Ishikawa (cell line): ENCODE data around the gene SLC37A1.

ENCODE experiments used
- CEBPB ChIP-seq: IDR thresholded peaks from 2 replicates; pipeline ENCODE4 v1.6.1; 2012
- CREB1 ChIP-seq: IDR thresholded peaks from 2 replicates; pipeline ENCODE4 v1.6.1; 2012; ENCODE audit warnings: low read depth
- EGR1 ChIP-seq: IDR thresholded peaks from 2 replicates; pipeline ENCODE4 v1.6.1; 2012
- EP300 ChIP-seq: IDR thresholded peaks from 2 replicates; pipeline ENCODE4 v1.6.1; 2012; ENCODE audit warnings: borderline replicate concordance
- FOXM1 ChIP-seq: IDR thresholded peaks from 2 replicates; pipeline ENCODE4 v1.6.1; 2012; ENCODE audit warnings: low read depth, borderline replicate concordance
- NFIC ChIP-seq: IDR thresholded peaks from 2 replicates; pipeline ENCODE4 v1.6.1; 2012
- RAD21 ChIP-seq: IDR thresholded peaks from 2 replicates; pipeline ENCODE4 v1.6.1; 2012; ENCODE audit warnings: low read depth
- TAF1 ChIP-seq: IDR thresholded peaks from 2 replicates; pipeline ENCODE4 v1.6.1; 2012; ENCODE audit warnings: low read depth, mild to moderate bottlenecking
- TCF12 ChIP-seq: IDR thresholded peaks from 2 replicates; pipeline ENCODE4 v1.6.1; 2012; ENCODE audit warnings: low read depth
- TEAD4 ChIP-seq: IDR thresholded peaks from 2 replicates; pipeline ENCODE4 v1.6.1; 2012
- YY1 ChIP-seq: IDR thresholded peaks from 2 replicates; pipeline ENCODE4 v1.6.1; 2012; ENCODE audit warnings: low read depth
- ZBTB7A ChIP-seq: IDR thresholded peaks from 2 replicates; pipeline ENCODE4 v1.6.1; 2012; ENCODE audit warnings: low read depth
- TF ChIP-seq, protein P1 (sequence below): IDR thresholded peaks from 2 replicates; pipeline ENCODE4 v1.6.1; 2012
- TF ChIP-seq, protein P2 (sequence below): IDR thresholded peaks from 2 replicates; pipeline ENCODE4 v1.6.1; 2012
- TF ChIP-seq, protein P3 (sequence below): IDR thresholded peaks from 2 replicates; pipeline ENCODE4 v1.6.1; 2012; ENCODE audit warnings: low read depth, mild to moderate bottlenecking

The SLC37A1 gene

DNA sequence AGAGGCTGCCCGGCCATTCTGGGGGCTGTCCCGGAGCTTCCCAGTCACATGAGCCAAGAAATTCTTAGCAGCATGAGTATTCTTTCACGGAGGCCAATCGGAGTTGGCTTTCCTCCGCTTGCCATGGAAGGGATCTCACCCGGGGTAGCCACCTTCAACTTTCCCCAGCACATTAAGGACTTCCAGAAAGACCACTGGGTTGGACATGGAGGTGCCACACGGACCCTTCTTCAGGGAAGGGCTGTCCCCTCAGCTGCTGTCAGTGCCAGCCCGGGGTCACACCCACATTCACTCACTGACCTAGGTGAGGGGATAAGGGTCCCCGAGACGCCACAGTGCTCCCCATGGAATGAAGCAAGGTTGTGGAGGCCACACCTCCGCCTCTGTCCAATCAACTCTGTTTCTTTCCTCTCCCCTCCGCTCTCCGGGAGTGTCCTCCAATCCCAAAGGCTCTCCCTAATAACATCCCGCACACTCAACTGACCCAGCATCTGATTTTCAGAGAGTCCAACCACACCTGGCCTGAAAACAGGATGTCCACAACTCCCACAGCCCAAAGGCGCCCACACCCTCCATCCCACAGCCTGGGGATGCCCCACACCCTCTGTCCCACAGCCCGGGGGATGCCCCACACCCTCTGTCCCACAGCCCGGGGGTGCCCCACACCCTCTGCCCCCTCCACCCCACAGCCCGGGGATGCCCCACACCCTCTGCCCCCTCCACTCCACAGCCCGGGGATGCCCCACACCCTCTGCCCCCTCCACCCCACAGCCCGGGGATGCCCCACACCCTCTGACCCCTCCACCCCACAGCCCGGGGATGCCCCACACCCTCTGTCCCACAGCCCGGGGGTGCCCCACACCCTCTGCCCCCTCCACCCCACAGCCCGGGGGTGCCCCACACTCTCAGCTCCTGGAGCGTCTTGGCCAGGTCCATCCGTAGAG, 37.0 kb upstream of the SLC37A1 start:
- TF ChIP-seq CEBPB, result no peak
- no peak for TF ChIP-seq TAF1
- TF ChIP-seq, protein P1, sequence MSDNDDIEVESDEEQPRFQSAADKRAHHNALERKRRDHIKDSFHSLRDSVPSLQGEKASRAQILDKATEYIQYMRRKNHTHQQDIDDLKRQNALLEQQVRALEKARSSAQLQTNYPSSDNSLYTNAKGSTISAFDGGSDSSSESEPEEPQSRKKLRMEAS, result no peak
- TF ChIP-seq RAD21, result no peak
- no peak for TF ChIP-seq YY1
- no peak for TF ChIP-seq TEAD4
- no peak for TF ChIP-seq ZBTB7A
- TF ChIP-seq NFIC, result no peak
- TF ChIP-seq, protein P2, sequence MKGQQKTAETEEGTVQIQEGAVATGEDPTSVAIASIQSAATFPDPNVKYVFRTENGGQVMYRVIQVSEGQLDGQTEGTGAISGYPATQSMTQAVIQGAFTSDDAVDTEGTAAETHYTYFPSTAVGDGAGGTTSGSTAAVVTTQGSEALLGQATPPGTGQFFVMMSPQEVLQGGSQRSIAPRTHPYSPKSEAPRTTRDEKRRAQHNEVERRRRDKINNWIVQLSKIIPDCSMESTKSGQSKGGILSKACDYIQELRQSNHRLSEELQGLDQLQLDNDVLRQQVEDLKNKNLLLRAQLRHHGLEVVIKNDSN, result no peak
- no peak for TF ChIP-seq EP300
- TF ChIP-seq CREB1, result no peak
- no peak for TF ChIP-seq TCF12

DNA sequence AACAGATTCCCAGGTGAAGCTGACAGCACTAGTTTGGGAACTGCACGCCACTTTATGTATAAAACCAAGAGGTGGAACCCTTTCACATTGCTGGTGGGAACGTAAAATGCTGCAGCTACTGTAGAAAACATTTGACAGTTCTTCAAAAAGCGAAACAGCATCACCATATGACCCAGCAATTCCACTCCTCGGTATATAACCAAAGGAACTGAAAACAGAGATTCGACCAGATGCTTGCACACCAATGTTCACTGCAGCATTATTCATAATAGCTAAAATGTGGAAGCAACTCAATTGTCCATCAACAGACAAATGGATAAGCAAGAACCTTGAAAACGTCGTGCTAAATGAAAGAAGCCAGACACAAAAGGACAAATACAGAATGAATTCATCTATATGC, 35.1 kb upstream of the SLC37A1 start:
- TF ChIP-seq TEAD4 (0 out of 2 replicates have a peak, but pooled peaks have one; percentile 40), RAD21 (no peak), ZBTB7A (no peak), FOXM1 (no peak), NFIC (peak; percentile 25; the same call in 1 of the 2 replicates), EP300 (no peak), CEBPB (no peak), EGR1 (no peak), TCF12 (no peak), CREB1 (no peak), YY1 (no peak), TAF1 (no peak)
- TF ChIP-seq, protein P1, result no peak
- TF ChIP-seq, protein P2, result no peak
- TF ChIP-seq, protein P3, sequence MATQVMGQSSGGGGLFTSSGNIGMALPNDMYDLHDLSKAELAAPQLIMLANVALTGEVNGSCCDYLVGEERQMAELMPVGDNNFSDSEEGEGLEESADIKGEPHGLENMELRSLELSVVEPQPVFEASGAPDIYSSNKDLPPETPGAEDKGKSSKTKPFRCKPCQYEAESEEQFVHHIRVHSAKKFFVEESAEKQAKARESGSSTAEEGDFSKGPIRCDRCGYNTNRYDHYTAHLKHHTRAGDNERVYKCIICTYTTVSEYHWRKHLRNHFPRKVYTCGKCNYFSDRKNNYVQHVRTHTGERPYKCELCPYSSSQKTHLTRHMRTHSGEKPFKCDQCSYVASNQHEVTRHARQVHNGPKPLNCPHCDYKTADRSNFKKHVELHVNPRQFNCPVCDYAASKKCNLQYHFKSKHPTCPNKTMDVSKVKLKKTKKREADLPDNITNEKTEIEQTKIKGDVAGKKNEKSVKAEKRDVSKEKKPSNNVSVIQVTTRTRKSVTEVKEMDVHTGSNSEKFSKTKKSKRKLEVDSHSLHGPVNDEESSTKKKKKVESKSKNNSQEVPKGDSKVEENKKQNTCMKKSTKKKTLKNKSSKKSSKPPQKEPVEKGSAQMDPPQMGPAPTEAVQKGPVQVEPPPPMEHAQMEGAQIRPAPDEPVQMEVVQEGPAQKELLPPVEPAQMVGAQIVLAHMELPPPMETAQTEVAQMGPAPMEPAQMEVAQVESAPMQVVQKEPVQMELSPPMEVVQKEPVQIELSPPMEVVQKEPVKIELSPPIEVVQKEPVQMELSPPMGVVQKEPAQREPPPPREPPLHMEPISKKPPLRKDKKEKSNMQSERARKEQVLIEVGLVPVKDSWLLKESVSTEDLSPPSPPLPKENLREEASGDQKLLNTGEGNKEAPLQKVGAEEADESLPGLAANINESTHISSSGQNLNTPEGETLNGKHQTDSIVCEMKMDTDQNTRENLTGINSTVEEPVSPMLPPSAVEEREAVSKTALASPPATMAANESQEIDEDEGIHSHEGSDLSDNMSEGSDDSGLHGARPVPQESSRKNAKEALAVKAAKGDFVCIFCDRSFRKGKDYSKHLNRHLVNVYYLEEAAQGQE, result no peak

DNA sequence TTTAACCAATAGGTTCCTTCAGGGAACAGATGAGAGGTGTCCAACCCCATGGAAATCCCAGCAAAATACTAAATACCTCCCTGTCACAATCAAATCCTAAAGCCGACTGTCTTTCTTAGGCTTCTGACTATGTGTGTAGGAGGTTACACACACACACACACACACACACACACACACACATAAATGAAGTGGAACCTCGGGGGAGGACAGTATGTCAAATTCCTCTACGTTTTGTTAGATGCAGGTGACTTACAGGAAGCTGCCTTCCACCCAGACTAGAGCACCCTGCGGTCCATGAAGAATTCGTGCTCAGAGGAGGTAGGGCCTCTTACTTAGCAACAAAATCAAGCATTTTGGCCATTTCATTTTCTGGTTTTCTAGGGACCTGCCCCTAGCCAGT, 34.1 kb upstream of the SLC37A1 start:
- TF ChIP-seq TEAD4, result no peak
- no peak for TF ChIP-seq YY1
- no peak for TF ChIP-seq FOXM1
- TF ChIP-seq ZBTB7A, result no peak
- no peak for TF ChIP-seq EGR1
- TF ChIP-seq, protein P3, result no peak
- no peak for TF ChIP-seq EP300
- no peak for TF ChIP-seq CREB1
- TF ChIP-seq, protein P2, result no peak
- no peak for TF ChIP-seq CEBPB
- TF ChIP-seq NFIC, result no peak
- no peak for TF ChIP-seq RAD21
- no peak for TF ChIP-seq TAF1
- TF ChIP-seq, protein P1, result no peak
- no peak for TF ChIP-seq TCF12

DNA sequence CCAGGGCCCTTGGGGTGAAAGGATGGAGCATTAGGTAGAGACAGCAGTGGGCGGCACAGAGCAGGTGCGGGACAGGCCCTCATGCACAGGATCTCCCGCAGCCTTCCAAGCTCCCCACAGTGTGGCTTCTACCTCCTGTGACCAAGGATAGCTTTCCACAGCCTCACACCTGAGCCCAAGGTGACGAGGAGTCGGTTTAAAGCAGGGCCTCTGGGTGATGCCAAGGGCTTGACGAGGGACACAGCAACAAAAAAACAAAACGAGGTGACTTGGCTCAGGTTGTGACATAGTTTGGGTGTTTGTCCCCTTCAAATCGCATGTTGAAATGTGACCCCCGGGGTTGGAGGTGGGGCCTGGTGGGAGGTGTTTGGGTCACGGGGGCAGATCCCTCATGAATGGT, 32.9 kb upstream of the SLC37A1 start:
- TF ChIP-seq EP300 (no peak), EGR1 (no peak), CEBPB (no peak), TCF12 (no peak), TEAD4 (no peak), ZBTB7A (no peak), FOXM1 (no peak), NFIC (no peak), CREB1 (no peak), TAF1 (no peak), RAD21 (no peak)
- TF ChIP-seq, protein P3, result no peak
- TF ChIP-seq, protein P2, result no peak
- TF ChIP-seq, protein P1, result no peak
